Endothelial cell of umbilical vein (primary cell): ENCODE data around the gene CAMLG. TPM values are rescaled to one million over a fixed set of nuclear protein-coding genes. Genes with fewer than 3 reads are reported as not detected.

Source experiments
- BruUV-seq: library from RNA; stranded (reverse); fragments of 400-500 nt; replicated peaks from 2 replicates; lab custom pipeline; 2021; lab: Mats Ljungman, UMichigan
- CTCF ChIA-PET: fragments of 300-600, 350-600 bp; sonication (Branson Sonifier 250); formaldehyde crosslinking; loops from one replicate; lab custom pipeline; 2021; ENCODE audit warnings: antibody characterized with exemption, inconsistent platforms; lab: Charles Lee
- POLR2A ChIA-PET: fragments of 300-600, 350-600 bp; sonication (Branson Sonifier 250); formaldehyde crosslinking; loops from one replicate; lab custom pipeline; 2021; ENCODE audit warnings: antibody characterized with exemption, inconsistent platforms; lab: Charles Lee
- DNase-seq: peaks from one replicate; pipeline ENCODE4 v3.0.0-alpha.2; 2011; ENCODE audit warnings: low read depth, low spot score
- FAIRE-seq: peaks from 2 replicates; lab custom pipeline; 2011; peaks lifted over from hg19 to GRCh38; lab: Jason Lieb, UNC
- H2AFZ ChIP-seq: 2 replicates; pipeline ENCODE4 v1.6.0; 2012; ENCODE audit warnings: low read depth, low read length, control low read depth, inconsistent platforms
- H3K27ac ChIP-seq: 2 replicates; pipeline ENCODE4 v1.5.1; 2011; ENCODE audit warnings: low read depth, mild to moderate bottlenecking, control low read depth, low read length, moderate library complexity; ENCODE audit not compliant: insufficient read depth
- H3K27me3 ChIP-seq, 2 experiments: 2 replicates each; pipeline versions ENCODE4 v1.6.0 to v1.6.1; 2011; ENCODE audit warnings: low read length in 2 of 2, mixed read lengths in 1 of 2; ENCODE audit not compliant: control insufficient read depth in 2 of 2, insufficient read depth in 2 of 2
- H3K36me3 ChIP-seq, 2 experiments: 2 replicates in 1 of 2; 3 replicates in 1 of 2; pipeline ENCODE4 v1.5.1; 2011; ENCODE audit warnings: low read length in 2 of 2, mild to moderate bottlenecking in 1 of 2, moderate library complexity in 1 of 2; ENCODE audit not compliant: control insufficient read depth in 2 of 2, insufficient read depth in 2 of 2; ENCODE audit errors: extremely low read depth in 1 of 2
- H3K4me1 ChIP-seq: 3 replicates; pipeline ENCODE4 v1.5.1; 2011; ENCODE audit warnings: mild to moderate bottlenecking, low read length; ENCODE audit not compliant: control insufficient read depth, insufficient read depth; ENCODE audit errors: extremely low read depth
- H3K4me2 ChIP-seq: 2 replicates; pipeline ENCODE4 v1.6.1; 2011; ENCODE audit warnings: low read length, control low read depth, mixed read lengths; ENCODE audit not compliant: insufficient read depth
- H3K4me3 ChIP-seq, 3 experiments: fragments of 200-600 bp in 1 of 3; sonication (generic), shearing (Covaris generic) in 1 of 3; replicated peaks in 1 of 3; 2 replicates each; pipeline ENCODE4 v1.5.1; 2011 to 2016; ENCODE audit warnings: control low read depth in 3 of 3, low read length in 3 of 3, mild to moderate bottlenecking in 2 of 3, inconsistent platforms in 1 of 3, low read depth in 1 of 3, moderate library complexity in 1 of 3; ENCODE audit not compliant: insufficient read depth in 1 of 3
- H3K79me2 ChIP-seq: 2 replicates; pipeline ENCODE4 v1.6.0; 2012; ENCODE audit warnings: low read length, inconsistent platforms; ENCODE audit not compliant: control insufficient read depth, insufficient read depth
- H3K9ac ChIP-seq: replicated peaks from 2 replicates; pipeline ENCODE3; 2011; ENCODE audit warnings: low read length, control low read depth; ENCODE audit not compliant: insufficient read depth; ENCODE audit errors: extremely low read depth
- H3K9me1 ChIP-seq: replicated peaks from 3 replicates; pipeline ENCODE4 v1.6.0; 2011; ENCODE audit warnings: mild to moderate bottlenecking, low read length; ENCODE audit not compliant: control insufficient read depth, insufficient read depth; ENCODE audit errors: extremely low read depth
- H3K9me3 ChIP-seq: replicated peaks from 2 replicates; pipeline ENCODE4 v1.5.1; 2012; ENCODE audit warnings: low read length, inconsistent platforms; ENCODE audit not compliant: control insufficient read depth, insufficient read depth
- H4K20me1 ChIP-seq: replicated peaks from 2 replicates; pipeline ENCODE3; 2011; ENCODE audit warnings: mild to moderate bottlenecking, low read length; ENCODE audit not compliant: control insufficient read depth, insufficient read depth; ENCODE audit errors: extremely low read depth
- CTCF ChIP-seq, 2 donors: IDR thresholded peaks; 1 replicate in 1 of 2; 2 replicates in 1 of 2; pipeline ENCODE4 v1.5.1; 2011; ENCODE audit warnings: low read length in 2 of 2, mild to moderate bottlenecking in 2 of 2, moderate library complexity in 2 of 2, control low read depth in 1 of 2, inconsistent platforms in 1 of 2, low read depth in 1 of 2; ENCODE audit not compliant: insufficient read depth in 1 of 2; ENCODE audit errors: extremely low read depth in 1 of 2
- EZH2 ChIP-seq: IDR thresholded peaks from 2 replicates; pipeline ENCODE4 v1.6.1; 2012; ENCODE audit warnings: borderline replicate concordance, low read depth, mild to moderate bottlenecking, moderate library complexity, low read length, inconsistent platforms; ENCODE audit not compliant: severe bottlenecking
- FOS ChIP-seq: IDR thresholded peaks from 2 replicates; pipeline ENCODE4 v1.6.1; 2011; ENCODE audit warnings: mild to moderate bottlenecking, low read length, moderate library complexity, borderline replicate concordance; ENCODE audit not compliant: insufficient read depth
- GATA2 ChIP-seq: IDR thresholded peaks from 2 replicates; pipeline ENCODE4 v1.7.0; 2011; ENCODE audit warnings: low read depth, mild to moderate bottlenecking, moderate library complexity, mixed read lengths, low read length; ENCODE audit not compliant: insufficient read length, insufficient read depth
- JUN ChIP-seq: IDR thresholded peaks from 2 replicates; pipeline ENCODE4 v1.6.1; 2011; ENCODE audit warnings: borderline replicate concordance, low read depth; ENCODE audit not compliant: insufficient read length, insufficient read depth
- MAX ChIP-seq: IDR thresholded peaks from 2 replicates; pipeline ENCODE4 v1.6.1; 2011; ENCODE audit not compliant: insufficient read depth, insufficient read length
- MYC ChIP-seq: IDR thresholded peaks from one replicate; pipeline ENCODE4 v1.6.1; 2011; ENCODE audit warnings: mild to moderate bottlenecking, low read depth, low read length
- POLR2A ChIP-seq: IDR thresholded peaks from 2 replicates; pipeline ENCODE4 v1.6.1; 2012; ENCODE audit warnings: low read depth, mild to moderate bottlenecking, control low read depth, low read length
- POLR2AphosphoS5 ChIP-seq: IDR thresholded peaks from 2 replicates; pipeline ENCODE4 v1.6.1; 2012; ENCODE audit warnings: low read depth, mild to moderate bottlenecking, control low read depth, low read length, moderate library complexity; ENCODE audit not compliant: insufficient read depth
- dilution Hi-C: fragments of 300-500 bp; cut with MboI; formaldehyde crosslinking; loops from one replicate; pipeline ENCODE4 v1.15.0; 2019; ENCODE audit warnings: low sequenced_read_pairs; ENCODE audit not compliant: extremely low pct_ligation_motif_present
- intact Hi-C: fragments of 100-400 bp; cut with micrococcal nuclease; formaldehyde crosslinking; loops from one replicate; pipeline ENCODE4 v1.10.0; 2022
- polyA plus RNA-seq, 4 experiments: library from polyadenylated mRNA; depleted of rRNA in 3 of 4; stranded (reverse) in 3 of 4; unstranded in 1 of 4; fragments of >200 nt; gene quantifications; 2 replicates each; pipeline versions ENCODE4 v1.2.1 to v1.2.3, GENCODE V29; 2011 to 2012; ENCODE audit warnings: missing spikeins in 1 of 4
- total RNA-seq: library from RNA; stranded (reverse); gene quantifications from 2 replicates; pipeline ENCODE4 v1.2.3, GENCODE V29; 2021

The CAMLG gene
- total and polyA plus RNA-seq, 2 donors (not counting 3 experiments of a cell fraction or from before 2014, with no cell fraction given): 14.7 to 33.3 TPM

DNA sequence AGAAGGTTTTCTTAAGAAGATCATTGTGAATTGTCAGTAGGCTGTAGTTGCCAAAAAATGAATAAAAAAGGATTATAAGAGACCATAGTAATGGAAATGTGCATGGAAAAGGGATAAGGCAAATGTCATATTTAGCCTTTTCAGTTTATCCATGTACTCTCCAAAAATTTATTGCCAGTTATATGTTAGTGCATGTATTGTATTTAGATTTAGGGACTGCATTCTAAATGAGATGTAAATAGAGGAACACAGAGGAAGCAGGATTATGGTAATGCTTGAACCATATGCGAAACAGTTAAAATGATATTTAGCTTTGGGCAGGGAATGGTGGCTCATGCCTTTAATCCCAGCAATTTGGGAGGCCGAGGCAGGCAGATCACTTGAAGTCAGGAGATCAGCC is 53.2 kb downstream of the CAMLG start:
- Histone ChIP-seq H3K9ac (no peak overlapping the region), H4K20me1 (no peaks in the 10 kb centered on the region), H3K27ac (no peak overlapping the region), H3K79me2 (no peaks in the 10 kb centered on the region), H3K4me2 (no peak overlapping the region), H2AFZ (no peak overlapping the region), H3K27me3 (no peaks in the 10 kb centered on the region), H3K4me1 (no peaks in the 10 kb centered on the region), H3K4me3 (no peak overlapping the region), H3K9me1 (no peaks in the 10 kb centered on the region), H3K36me3 (peaks cover 15 to 28% of the 10 kb centered on the region in 2 experiments), H3K9me3 (no peaks in the 10 kb centered on the region)
- FAIRE-seq (no peak), DNase-seq (no peak)
- ChIA-PET POLR2A (no interaction called here), CTCF (interaction anchor here (0.7 kb wide), 1 partner anchor 68 kb away, joined by 3 read pairs; no protein-coding TSS in a partner anchor)
- dilution Hi-C loops: no loop called here
- TF ChIP-seq FOS: no peak
- TF ChIP-seq POLR2A: no peak
- TF ChIP-seq EZH2: no peak
- no peak for TF ChIP-seq CTCF (IDR thresholded peaks at IDR 0.05; ENCODE audit: extremely low read depth in 1 of 2, insufficient read depth in 1 of 2, low read depth in 1 of 2, low read length in 2 of 2)
- no peak for TF ChIP-seq MAX
- TF ChIP-seq POLR2AphosphoS5: no peak
- no peak for TF ChIP-seq MYC
- TF ChIP-seq JUN: no peak
- TF ChIP-seq GATA2: no peak
- no TSS peak for BruUV-seq
- intact Hi-C loops: no loop called here
